ENCODE results near the gene TRIM33. TPM values are rescaled to one million over a fixed set of nuclear protein-coding genes. Genes with fewer than 3 reads are reported as not detected.

Gene TRIM33
- total and polyA plus RNA-seq, 2 of the 13 experiments (the other 11 are each of a cell fraction or from before 2014, with no cell fraction given): 35.5 to 42.2 TPM

- TF ChIP-seq ZNF790 (CRISPR knock-in tag; IDR thresholded peaks at IDR 0.05; ENCODE audit: borderline replicate concordance) (no peak), ZSCAN20 (CRISPR knock-in tag; IDR thresholded peaks at IDR 0.05; ENCODE audit: borderline replicate concordance) (0 out of 2 replicates have a peak, but pooled peaks have one; percentile 36), ZNF777 (CRISPR knock-in tag; IDR thresholded peaks at IDR 0.05) (0 out of 2 replicates have a peak, but pooled peaks have one; percentile 23), NAIF1 (CRISPR knock-in tag; IDR thresholded peaks at IDR 0.05; ENCODE audit: borderline replicate concordance) (no peak), ZMYM4 (CRISPR knock-in tag; IDR thresholded peaks at IDR 0.05) (peak; percentile 65; the same call in 1 of the 2 replicates), ZNF605 (CRISPR knock-in tag; IDR thresholded peaks at IDR 0.05) (0 out of 2 replicates have a peak, but pooled peaks have one; percentile 37), ZMYM2 (CRISPR knock-in tag; IDR thresholded peaks at IDR 0.05) (peak; percentile 32; the same call in 1 of the 2 replicates), THRA (CRISPR knock-in tag; IDR thresholded peaks at IDR 0.05; ENCODE audit: borderline replicate concordance) (peak; percentile 67; the same call in 1 of the 2 replicates), ELF4 (CRISPR knock-in tag; IDR thresholded peaks at IDR 0.05; ENCODE audit: borderline replicate concordance) (no peak), SATB2 (CRISPR knock-in tag; IDR thresholded peaks at IDR 0.05) (no peak), NR2F6 (IDR thresholded peaks at IDR 0.05) (peak; percentile 56), NR2F6 (CRISPR knock-in tag; IDR thresholded peaks at IDR 0.05) (peak; percentile 69), ZNF609 (CRISPR knock-in tag; IDR thresholded peaks at IDR 0.05; ENCODE audit: borderline replicate concordance) (peak; percentile 50; the same call in 1 of the 2 replicates), RARA (CRISPR knock-in tag; IDR thresholded peaks at IDR 0.05) (peak; percentile 55), ARID3A (IDR thresholded peaks at IDR 0.05; ENCODE audit: low read depth, low read length) (peak; percentile 46), HOXA3 (CRISPR knock-in tag; IDR thresholded peaks at IDR 0.05) (peak; percentile 52; the same call in 1 of the 2 replicates), MIXL1 (CRISPR knock-in tag; IDR thresholded peaks at IDR 0.05) (peak; percentile 93), KDM6A (CRISPR knock-in tag; IDR thresholded peaks at IDR 0.05; ENCODE audit: low read depth) (0 out of 2 replicates have a peak, but pooled peaks have one; percentile 35), MTA1 (CRISPR knock-in tag; IDR thresholded peaks at IDR 0.05; ENCODE audit: borderline replicate concordance) (no peak), ZC3H4 (CRISPR knock-in tag; IDR thresholded peaks at IDR 0.05; ENCODE audit: borderline replicate concordance) (no peak), NFE2L2 (IDR thresholded peaks at IDR 0.05; ENCODE audit: low read length) (no peak), ZNF280B (CRISPR knock-in tag; IDR thresholded peaks at IDR 0.05; ENCODE audit: borderline replicate concordance) (no peak), ZMYM3 (CRISPR knock-in tag; IDR thresholded peaks at IDR 0.05) (peak; percentile 19; the same call in 1 of the 2 replicates)
Measured at GRCh38 chr1:114453361-114453784, 57.6 kb downstream of the TRIM33 start (continued).
